B cell (primary cell): ENCODE measurements around the gene MDFIC2. TPM values are rescaled to one million over a fixed set of nuclear protein-coding genes. Genes with fewer than 3 reads are reported as not detected.

Experiments
- ATAC-seq: fragments of 200-7000 bp; cut with Tn5 transposase; one replicate; pipeline ENCODE4 v1.10.0; 2021; ENCODE audit warnings: low read depth, mild to moderate bottlenecking, moderate number of reproducible peaks, moderate library complexity
- CTCF ChIA-PET: fragments of 350-600 bp; sonication (Branson Sonifier 250); formaldehyde crosslinking; loops from one replicate; lab custom pipeline; 2021; ENCODE audit warnings: antibody characterized with exemption, inconsistent platforms; lab: Charles Lee
- POLR2A ChIA-PET: fragments of 350-600 bp; sonication (Branson Sonifier 250); formaldehyde crosslinking; loops from one replicate; lab custom pipeline; 2021; ENCODE audit warnings: antibody characterized with exemption; lab: Charles Lee
- DNase-seq: peaks from one replicate; pipeline ENCODE4 v3.0.0; 2013
- H2AFZ ChIP-seq: 2 replicates; pipeline ENCODE4 v1.6.1; 2012; ENCODE audit warnings: mild to moderate bottlenecking, low read depth, low read length; ENCODE audit not compliant: insufficient read depth, poor library complexity, severe bottlenecking
- H3K27ac ChIP-seq, 2 donors: 1 replicate in 1 of 2; 2 replicates in 1 of 2; pipeline ENCODE4 v1.5.1; 2012 to 2013; ENCODE audit warnings: low read length in 2 of 2, mild to moderate bottlenecking in 2 of 2, moderate library complexity in 1 of 2
- H3K27me3 ChIP-seq, 4 experiments: fragments of 200-600 bp in 1 of 4; sonication (generic) in 1 of 4; replicated peaks in 1 of 4; 1 replicate in 2 of 4; 2 replicates in 2 of 4; pipeline versions ENCODE4 v1.6.1 to v1.7.0; 2013 to 2016; ENCODE audit warnings: low read length in 3 of 4, mild to moderate bottlenecking in 2 of 4, mixed read lengths in 1 of 4, moderate library complexity in 1 of 4; ENCODE audit not compliant: insufficient read depth in 4 of 4, control insufficient read depth in 3 of 4; ENCODE audit errors: control extremely low read depth in 1 of 4
- H3K36me3 ChIP-seq, 2 experiments: replicated peaks in 1 of 2; 1 replicate in 1 of 2; 2 replicates in 1 of 2; pipeline versions ENCODE4 v1.6.1 to v1.7.1; 2013; ENCODE audit warnings: low read length in 1 of 2; ENCODE audit not compliant: insufficient read depth in 2 of 2, control insufficient read depth in 1 of 2; ENCODE audit errors: control extremely low read depth in 1 of 2, extremely low read depth in 1 of 2
- H3K4me1 ChIP-seq, 2 donors: fragments of 200-600 bp in 1 of 2; sonication (generic) in 1 of 2; 1 replicate in 1 of 2; 2 replicates in 1 of 2; pipeline versions ENCODE4 v1.5.1 to v1.6.1; 2013 to 2017; ENCODE audit warnings: low read length in 2 of 2; ENCODE audit not compliant: control insufficient read depth in 2 of 2, insufficient read depth in 2 of 2
- H3K4me2 ChIP-seq: replicated peaks from 2 replicates; pipeline ENCODE3; 2012; ENCODE audit warnings: mild to moderate bottlenecking, low read depth, low read length; ENCODE audit not compliant: poor library complexity, severe bottlenecking
- H3K4me3 ChIP-seq, 5 experiments: fragments of 200-600 bp in 1 of 5; sonication (generic) in 1 of 5; 1 replicate in 3 of 5; 2 replicates in 2 of 5; pipeline versions ENCODE4 v1.5.1 to v1.7.0; 2011 to 2016; ENCODE audit warnings: low read length in 4 of 5, mild to moderate bottlenecking in 4 of 5, low read depth in 2 of 5, control low read depth in 1 of 5, moderate library complexity in 1 of 5; ENCODE audit not compliant: insufficient read depth in 1 of 5; ENCODE audit errors: control extremely low read depth in 1 of 5, extremely low read depth in 1 of 5
- H3K79me2 ChIP-seq: fragments of 200-600 bp; sonication (generic); one replicate; pipeline ENCODE4 v1.6.0; 2016; ENCODE audit warnings: low read length; ENCODE audit not compliant: control insufficient read depth, insufficient read depth
- H3K9ac ChIP-seq: fragments of 200-600 bp; sonication (generic); 2 replicates; pipeline ENCODE4 v1.6.1; 2017; ENCODE audit warnings: mild to moderate bottlenecking, low read length, moderate library complexity
- H3K9me3 ChIP-seq, 3 donors: one replicate each; pipeline versions ENCODE4 v1.6.1 to v1.7.1; 2013; ENCODE audit warnings: low read length in 2 of 3; ENCODE audit not compliant: control insufficient read depth in 2 of 3, insufficient read depth in 1 of 3; ENCODE audit errors: control extremely low read depth in 1 of 3
- H4K20me1 ChIP-seq: 2 replicates; pipeline ENCODE4 v1.6.0; 2012; ENCODE audit warnings: mild to moderate bottlenecking, low read length; ENCODE audit not compliant: insufficient read depth, control insufficient read depth, poor library complexity, severe bottlenecking
- H3K27ac Mint-ChIP-seq: one replicate; pipeline ENCODE4 v1.8.0; 2021; ENCODE audit warnings: mixed read lengths
- H3K27me3 Mint-ChIP-seq: one replicate; pipeline ENCODE4 v1.8.0; 2021; ENCODE audit warnings: mixed read lengths
- H3K4me1 Mint-ChIP-seq: one replicate; pipeline ENCODE4 v1.8.0; 2021; ENCODE audit warnings: mixed read lengths
- H3K4me3 Mint-ChIP-seq: one replicate; pipeline ENCODE4 v1.8.0; 2021; ENCODE audit warnings: mixed read lengths
- H3K9me3 Mint-ChIP-seq: one replicate; pipeline ENCODE4 v1.8.0; 2022; ENCODE audit warnings: mixed read lengths; ENCODE audit not compliant: insufficient read depth
- CTCF ChIP-seq: fragments of 200-600 bp; IDR thresholded peaks from one replicate; pipeline ENCODE4 v1.8.0; 2022; ENCODE audit warnings: antibody characterized with exemption, mild to moderate bottlenecking
- EZH2 ChIP-seq: IDR thresholded peaks from 2 replicates; pipeline ENCODE4 v1.6.1; 2012; ENCODE audit warnings: borderline replicate concordance, low read depth, mild to moderate bottlenecking, moderate library complexity, low read length; ENCODE audit not compliant: insufficient read depth, poor library complexity, severe bottlenecking
- WGBS: methylation state at CpG from one replicate; pipeline ENCODE4 v1.1.5; 2013; ENCODE audit warnings: missing lambda C conversion rate; ENCODE audit not compliant: insufficient coverage; 5-methylcytosine and 5-hydroxymethylcytosine counted together
- intact Hi-C: fragments of 100-400 bp; cut with micrococcal nuclease; formaldehyde crosslinking; loops from one replicate; pipeline ENCODE4 v1.10.0; 2022
- polyA plus RNA-seq: library from polyadenylated mRNA; depleted of rRNA; stranded (reverse); fragments of >200 nt; gene quantifications from 2 replicates; pipeline ENCODE4 v1.2.3, GENCODE V29; 2012
- total RNA-seq, 2 donors: library from RNA; stranded (reverse); fragments of 120-200 nt in 1 of 2; gene quantifications; 1 replicate in 1 of 2; 2 replicates in 1 of 2; pipeline versions ENCODE4 v1.2.3 to v1.2.4, GENCODE V29; 2013 to 2022

Gene MDFIC2
- total and polyA plus RNA-seq, 2 donors (not counting 1 experiment from before 2014, with no cell fraction given), result not detected

- Histone ChIP-seq H3K27ac (no peak overlapping the region), H4K20me1 (no peaks in the 10 kb centered on the region), H3K9me3 (no peaks in the 10 kb centered on the region), H3K27me3 (peaks cover 0 to 7% (median 3%) of the 10 kb centered on the region in 4 experiments), H3K4me1 (peaks cover 21 to 25% of the 10 kb centered on the region in 2 donors), H3K4me2 (peak overlapping the region; percentile 11), H2AFZ (peak overlapping the region; percentile 20), H3K9ac (no peak overlapping the region), H3K79me2 (no peaks in the 10 kb centered on the region), H3K36me3 (no peaks in the 10 kb centered on the region), H3K4me3 (no peak overlapping the region)
- WGBS, result 73% methylated on average over 4 of the region's 6 CpGs
- TF ChIP-seq EZH2, result no peak
- no peak for TF ChIP-seq CTCF
- no peak overlapping the region for H3K27ac Mint-ChIP-seq
- peaks cover 13% of the 10 kb centered on the region for H3K27me3 Mint-ChIP-seq
- peaks cover 25% of the 10 kb centered on the region for H3K4me1 Mint-ChIP-seq
- POLR2A ChIA-PET, result no interaction called here
- ATAC-seq (no peak), DNase-seq (no peak)
- CTCF ChIA-PET, result interaction anchor here (0.6 kb wide), 1 partner anchor 297 kb away, joined by 3 read pairs; no protein-coding TSS in a partner anchor
- H3K9me3 Mint-ChIP-seq, result no peaks in the 10 kb centered on the region
- intact Hi-C loops, result no loop called here
- peak overlapping the region; percentile 35 for H3K4me3 Mint-ChIP-seq
Observed at GRCh38 chr3:70180664-70181063, 131.8 kb downstream of the MDFIC2 start.

GRCh38 chr3:70179111-70179510 lies 133.3 kb downstream of the MDFIC2 start:
- Mint-ChIP-seq H3K4me1 (peaks cover 25% of the 10 kb centered on the region), H3K4me3 (no peak overlapping the region), H3K27me3 (peaks cover 13% of the 10 kb centered on the region), H3K27ac (no peak overlapping the region), H3K9me3 (no peaks in the 10 kb centered on the region)
- WGBS, result 18% methylated on average over 2 of the region's 3 CpGs
- no peak overlapping the region for H3K4me3 ChIP-seq
- peaks cover 0 to 6% (median 2%) of the 10 kb centered on the region in 4 experiments for H3K27me3 ChIP-seq
- H2AFZ ChIP-seq, result peak overlapping the region; percentile 9
- intact Hi-C loops, result no loop called here
- no peak overlapping the region for H3K27ac ChIP-seq
- DNase-seq (peak; percentile 23), ATAC-seq (peak; percentile 31)
- peak overlapping the region; percentile 16 for H3K4me2 ChIP-seq
- no peak for TF ChIP-seq CTCF
- TF ChIP-seq EZH2, result no peak
- CTCF ChIA-PET, result no interaction called here
- no peaks in the 10 kb centered on the region for H3K9me3 ChIP-seq
- peaks cover 21 to 25% of the 10 kb centered on the region in 2 donors for H3K4me1 ChIP-seq
- H3K79me2 ChIP-seq, result no peaks in the 10 kb centered on the region
- H4K20me1 ChIP-seq, result no peaks in the 10 kb centered on the region
- no peaks in the 10 kb centered on the region for H3K36me3 ChIP-seq
- H3K9ac ChIP-seq, result no peak overlapping the region
- POLR2A ChIA-PET, result no interaction called here
